Measurements from ENCODE around the gene S100A3. TPM values are rescaled to one million over a fixed set of nuclear protein-coding genes. Genes with fewer than 3 reads are reported as not detected.

The S100A3 gene
- total and polyA plus RNA-seq, 2 of the 8 experiments (the other 6 are each of a cell fraction or from before 2014, with no cell fraction given), result 0.26 to 0.47 TPM

DNA sequence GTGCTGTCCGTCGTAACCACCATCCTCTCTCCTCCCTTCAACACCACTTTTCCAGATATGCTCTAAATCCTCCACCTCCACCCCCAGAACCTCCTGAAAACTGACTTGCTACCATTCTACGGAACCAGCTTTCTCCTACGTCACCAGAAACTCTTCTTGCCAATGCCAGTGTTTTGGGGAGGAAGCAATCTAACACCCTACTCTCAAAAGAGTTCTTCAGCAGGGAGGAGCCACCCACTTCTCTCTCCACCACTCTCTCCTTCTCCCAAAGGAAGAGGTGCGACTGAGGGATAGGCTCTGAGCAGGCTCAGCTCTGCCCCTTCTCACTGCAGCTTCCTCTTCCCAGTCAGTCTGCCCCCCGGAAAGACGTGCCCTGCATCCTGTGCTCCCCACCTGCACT, 22.6 kb upstream of the S100A3 start (continued):
- TF ChIP-seq SAP30 (IDR thresholded peaks at IDR 0.05; ENCODE audit: insufficient read depth, insufficient replicate concordance, low read length), result no peak
- TF ChIP-seq, protein P1, sequence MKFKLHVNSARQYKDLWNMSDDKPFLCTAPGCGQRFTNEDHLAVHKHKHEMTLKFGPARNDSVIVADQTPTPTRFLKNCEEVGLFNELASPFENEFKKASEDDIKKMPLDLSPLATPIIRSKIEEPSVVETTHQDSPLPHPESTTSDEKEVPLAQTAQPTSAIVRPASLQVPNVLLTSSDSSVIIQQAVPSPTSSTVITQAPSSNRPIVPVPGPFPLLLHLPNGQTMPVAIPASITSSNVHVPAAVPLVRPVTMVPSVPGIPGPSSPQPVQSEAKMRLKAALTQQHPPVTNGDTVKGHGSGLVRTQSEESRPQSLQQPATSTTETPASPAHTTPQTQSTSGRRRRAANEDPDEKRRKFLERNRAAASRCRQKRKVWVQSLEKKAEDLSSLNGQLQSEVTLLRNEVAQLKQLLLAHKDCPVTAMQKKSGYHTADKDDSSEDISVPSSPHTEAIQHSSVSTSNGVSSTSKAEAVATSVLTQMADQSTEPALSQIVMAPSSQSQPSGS (IDR thresholded peaks at IDR 0.05; ENCODE audit: low read length), result no peak
- TF ChIP-seq ASH2L (IDR thresholded peaks at IDR 0.05; ENCODE audit: low read length), result no peak
- no peak for TF ChIP-seq POU5F1 (IDR thresholded peaks at IDR 0.05; ENCODE audit: low read depth, low read length)
- TF ChIP-seq KDM1A (IDR thresholded peaks at IDR 0.05; ENCODE audit: borderline replicate concordance, low read length), result no peak

Data from H1 (cell line).